HG03457 (cell line): Measurements from ENCODE around the gene C11orf91.

Experiments used
- ATAC-seq: cut with Tn5 transposase; IDR thresholded peaks from one replicate; pipeline ENCODE4 v1.9.1; 2021; ENCODE audit warnings: moderate number of reproducible peaks; ENCODE audit not compliant: unreplicated experiment

The C11orf91 gene

GRCh38 chr11:33652431-33652830 lies 48.2 kb downstream of the C11orf91 start:
- ATAC-seq: no peak

DNA sequence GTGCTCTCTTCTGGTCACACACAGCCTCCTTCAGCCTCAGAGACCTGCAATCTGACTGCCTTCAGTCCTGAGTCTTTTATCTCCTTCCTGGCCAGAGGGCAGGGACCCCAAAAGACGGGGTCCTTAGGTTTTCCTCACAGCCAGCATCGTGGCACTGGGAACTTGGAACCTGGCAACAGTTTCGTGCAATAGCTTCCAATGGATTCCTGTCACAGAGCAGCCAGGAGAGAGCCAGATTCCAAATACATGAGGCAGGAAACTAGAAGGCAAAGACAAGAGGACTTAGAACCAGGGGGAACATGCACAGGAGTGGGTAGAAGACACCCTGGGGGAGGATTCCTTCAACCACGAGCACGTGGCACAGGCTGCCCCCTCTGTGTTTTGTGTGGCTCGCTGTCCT lies 48.6 kb downstream of the C11orf91 start:
- no peak for ATAC-seq

- no peak for ATAC-seq
Observed at GRCh38 chr11:33651555-33651954, 49.1 kb downstream of the C11orf91 start.

DNA sequence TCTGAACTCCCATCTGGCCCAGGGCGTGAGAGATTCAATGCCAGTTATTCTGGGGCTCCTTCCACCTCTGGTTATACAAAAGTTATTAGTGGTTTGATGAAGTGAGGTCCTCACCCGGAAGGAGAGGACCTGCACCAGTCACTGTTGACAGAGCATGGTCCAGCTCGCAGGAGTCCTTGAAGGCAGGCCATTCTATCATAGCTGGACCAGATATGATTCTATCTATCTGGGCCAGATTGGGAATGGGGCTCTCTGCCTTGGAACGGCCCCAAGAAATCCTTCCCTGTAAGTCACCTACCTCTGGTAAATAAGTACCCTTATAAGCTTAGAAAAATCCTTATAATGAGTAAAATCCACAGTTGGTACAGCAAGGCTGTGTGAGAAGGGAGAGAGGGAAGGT lies 50.7 kb downstream of the C11orf91 start:
- no peak for ATAC-seq
